IMR-90 (cell line): Measurements from ENCODE around the gene ASTN2.

Experiments
- CTCF ChIP-seq: conservative IDR thresholded peaks from 2 replicates; pipeline ENCODE4 v1.5.1; 2012; ENCODE audit warnings: mild to moderate bottlenecking, low read depth, low read length, improper control_type of control experiment
- MXI1 ChIP-seq: IDR thresholded peaks from 2 replicates; pipeline ENCODE4 v1.6.1; 2012; ENCODE audit warnings: low read depth, mild to moderate bottlenecking, low read length, moderate library complexity, borderline replicate concordance
- POLR2A ChIP-seq: IDR thresholded peaks from 2 replicates; pipeline ENCODE4 v1.6.1; 2012; ENCODE audit warnings: mild to moderate bottlenecking, low read depth, low read length
- RAD21 ChIP-seq: IDR thresholded peaks from 2 replicates; pipeline ENCODE4 v1.6.1; 2012; ENCODE audit warnings: low read length, improper control_type of control experiment
- TF ChIP-seq, protein P1 (sequence below): fragments of 150-350 bp; IDR thresholded peaks from 2 replicates; pipeline ENCODE4 v1.6.1; 2017; ENCODE audit warnings: mild to moderate bottlenecking, antibody characterized with exemption, low read length, low read depth
- TF ChIP-seq, protein P2 (sequence below): fragments of 150-350 bp; IDR thresholded peaks from 2 replicates; pipeline ENCODE4 v1.6.1; 2016; ENCODE audit warnings: low read depth, mild to moderate bottlenecking, low read length, moderate library complexity, borderline replicate concordance

GRCh38 chr9:117334101-117334500 is 80.8 kb downstream of the ASTN2 start:
- TF ChIP-seq POLR2A (no peak), CTCF (no peak), RAD21 (no peak), MXI1 (no peak)
- TF ChIP-seq, protein P1, sequence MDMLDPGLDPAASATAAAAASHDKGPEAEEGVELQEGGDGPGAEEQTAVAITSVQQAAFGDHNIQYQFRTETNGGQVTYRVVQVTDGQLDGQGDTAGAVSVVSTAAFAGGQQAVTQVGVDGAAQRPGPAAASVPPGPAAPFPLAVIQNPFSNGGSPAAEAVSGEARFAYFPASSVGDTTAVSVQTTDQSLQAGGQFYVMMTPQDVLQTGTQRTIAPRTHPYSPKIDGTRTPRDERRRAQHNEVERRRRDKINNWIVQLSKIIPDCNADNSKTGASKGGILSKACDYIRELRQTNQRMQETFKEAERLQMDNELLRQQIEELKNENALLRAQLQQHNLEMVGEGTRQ, result no peak
- TF ChIP-seq, protein P2, sequence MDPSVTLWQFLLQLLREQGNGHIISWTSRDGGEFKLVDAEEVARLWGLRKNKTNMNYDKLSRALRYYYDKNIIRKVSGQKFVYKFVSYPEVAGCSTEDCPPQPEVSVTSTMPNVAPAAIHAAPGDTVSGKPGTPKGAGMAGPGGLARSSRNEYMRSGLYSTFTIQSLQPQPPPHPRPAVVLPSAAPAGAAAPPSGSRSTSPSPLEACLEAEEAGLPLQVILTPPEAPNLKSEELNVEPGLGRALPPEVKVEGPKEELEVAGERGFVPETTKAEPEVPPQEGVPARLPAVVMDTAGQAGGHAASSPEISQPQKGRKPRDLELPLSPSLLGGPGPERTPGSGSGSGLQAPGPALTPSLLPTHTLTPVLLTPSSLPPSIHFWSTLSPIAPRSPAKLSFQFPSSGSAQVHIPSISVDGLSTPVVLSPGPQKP, result no peak
